Ovary (tissue), 3 donors: ENCODE measurements around the gene SANBR.

Experiments
- CTCF ChIP-seq, 3 donors: fragments of 450-650 bp in 2 of 3; fragments of 200-600 bp in 1 of 3; IDR thresholded peaks; one replicate each; pipeline versions ENCODE4 v1.5.1 to v1.8.0; 2016 to 2022; ENCODE audit warnings: antibody characterized with exemption in 3 of 3, mild to moderate bottlenecking in 1 of 3
- EP300 ChIP-seq: sonication (generic); formaldehyde crosslinking; IDR thresholded peaks from one replicate; pipeline ENCODE4 v1.6.1; 2017; ENCODE audit warnings: antibody characterized with exemption
- donor health status: DM: no; HTN: no; CAD: no.

GRCh38 chr2:61085883-61086282 lies 20.2 kb downstream of the SANBR start:
- TF ChIP-seq EP300 (no peak), CTCF (IDR thresholded peaks at IDR 0.05) (no peak)
